ENCODE data around the gene TTI1. TPM values are rescaled to one million over a fixed set of nuclear protein-coding genes. Genes with fewer than 3 reads are reported as not detected.

The TTI1 gene
- total and polyA plus RNA-seq, 2 of the 13 experiments (the other 11 are each of a cell fraction or from before 2014, with no cell fraction given), result 22.9 to 39.8 TPM

DNA sequence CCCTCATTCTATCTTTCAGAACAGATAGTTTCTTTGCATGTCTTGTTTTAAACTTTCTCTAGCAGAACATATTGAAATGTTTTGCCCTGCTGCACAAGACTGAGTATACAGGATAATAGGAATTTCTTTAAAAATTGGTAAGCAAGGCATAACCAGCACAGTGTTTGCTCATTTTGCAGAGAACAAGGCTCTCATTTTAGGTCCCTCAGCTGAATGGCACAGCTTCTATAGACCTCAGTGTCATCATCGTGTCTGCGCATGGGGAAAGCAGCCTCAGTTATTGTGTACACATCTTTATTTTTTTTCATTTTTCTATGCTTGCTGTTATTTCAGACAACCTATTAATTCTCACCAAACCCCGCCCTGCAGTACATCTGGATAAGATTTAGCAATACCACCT lies 35.7 kb downstream of the TTI1 start:
- in situ Hi-C loops (cut with HindIII; ENCODE audit: extremely low pct_ligation_motif_present, low pct_unique_long_range_greater_than_20kb) (no loop called here), intact Hi-C loops (cut with micrococcal nuclease; ENCODE audit: unreplicated experiment) (no loop called here)
- TF ChIP-seq ZNF710 (CRISPR knock-in tag; IDR thresholded peaks at IDR 0.05; ENCODE audit: borderline replicate concordance), result no peak
- H3K27ac ChIP-seq (ENCODE audit: extremely low read length, insufficient read depth, low read length), result no peak overlapping the region
- no peak overlapping the region for H2AFZ ChIP-seq (ENCODE audit: low read length)
- FAIRE-seq, result no peak
- no peak overlapping the region for H3K4me2 ChIP-seq (ENCODE audit: low read depth, low read length)
- DNase-seq (ENCODE audit: low spot score), result no peak
- no peak overlapping the region for H3K4me3 ChIP-seq (replicated peaks in 1 of 3; ENCODE audit: insufficient read depth in 1 of 3, low read depth in 2 of 3, low read length in 3 of 3)
- no peaks in the 10 kb centered on the region for H3K4me1 ChIP-seq (ENCODE audit: insufficient read depth, low read length)
- BruUV-seq (replicated peaks), result no TSS peak
- ChIA-PET POLR2A (no interaction called here), CTCF (ENCODE audit: low intra/inter-chr PET ratio, low total read pairs) (no interaction called here)
- no peak for ATAC-seq
- no peaks in the 10 kb centered on the region for H3K27me3 ChIP-seq (ENCODE audit: control insufficient read depth in 1 of 2, insufficient read depth in 2 of 2, low read length in 2 of 2)
- no peaks in the 10 kb centered on the region for H3K9me3 ChIP-seq (ENCODE audit: low read length)
- H4K20me1 ChIP-seq (ENCODE audit: insufficient read depth, low read length), result 0 out of 2 replicates have a peak, but pooled peaks cover 3% of the 10 kb centered on the region
- no peak overlapping the region for H3K9ac ChIP-seq (ENCODE audit: insufficient read depth, low read depth, low read length)
- 95% methylated on average over 3 of the region's 3 CpGs for WGBS (ENCODE audit: low lambda C conversion rate)
- no peaks in the 10 kb centered on the region for H3K79me2 ChIP-seq (ENCODE audit: insufficient read depth, low read length)
- peaks cover 61 to 91% of the 10 kb centered on the region in 2 experiments for H3K36me3 ChIP-seq (replicated peaks in 1 of 2; ENCODE audit: control insufficient read depth in 1 of 2, insufficient read depth in 2 of 2, low read length in 2 of 2)

DNA sequence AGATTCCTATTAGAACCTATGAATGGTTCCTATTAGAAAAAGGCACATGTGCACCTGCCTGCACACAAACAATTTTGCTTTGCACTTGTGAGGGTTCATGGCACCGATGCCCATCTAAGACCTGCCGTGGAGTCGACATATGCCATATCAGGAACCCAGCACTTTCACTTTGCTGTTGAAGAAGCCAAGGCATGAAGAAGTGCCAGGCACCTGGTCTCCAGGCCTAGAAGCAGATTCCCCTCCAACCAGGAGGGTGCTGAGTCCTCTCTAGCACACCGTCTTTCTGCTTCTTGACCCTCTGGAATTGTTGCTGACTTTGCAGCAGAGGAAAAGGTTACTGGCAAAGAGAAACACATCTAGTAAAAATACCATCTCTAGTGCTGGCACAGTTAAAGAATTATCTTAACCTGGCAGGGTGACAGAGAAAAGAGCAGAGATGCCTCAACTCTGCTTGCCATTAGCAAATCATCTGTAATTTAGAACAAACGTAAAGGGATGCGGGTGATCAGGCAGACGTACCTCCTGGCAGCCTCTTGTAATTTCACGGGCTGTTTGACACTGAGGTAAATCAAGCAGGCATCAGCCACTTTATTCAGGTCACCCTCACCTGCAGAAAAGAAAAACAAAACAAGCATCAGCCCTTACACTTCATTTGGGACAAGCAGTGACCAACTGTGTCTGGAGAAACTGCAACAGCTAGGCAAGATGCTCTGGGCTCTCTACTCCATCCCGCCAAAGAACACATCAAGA lies 37.2 kb downstream of the TTI1 start:
- Histone ChIP-seq H3K9ac (ENCODE audit: insufficient read depth, low read depth, low read length) (no peak overlapping the region), H4K20me1 (ENCODE audit: insufficient read depth, low read length) (0 out of 2 replicates have a peak, but pooled peaks cover 3% of the 10 kb centered on the region), H3K4me3 (replicated peaks in 1 of 3; ENCODE audit: insufficient read depth in 1 of 3, low read depth in 2 of 3, low read length in 3 of 3) (no peak overlapping the region), H3K27ac (ENCODE audit: extremely low read length, insufficient read depth, low read length) (no peak overlapping the region), H2AFZ (ENCODE audit: low read length) (no peak overlapping the region), H3K79me2 (ENCODE audit: insufficient read depth, low read length) (no peaks in the 10 kb centered on the region), H3K9me3 (ENCODE audit: low read length) (no peaks in the 10 kb centered on the region), H3K4me1 (ENCODE audit: insufficient read depth, low read length) (peaks cover 10% of the 10 kb centered on the region), H3K27me3 (ENCODE audit: control insufficient read depth in 1 of 2, insufficient read depth in 2 of 2, low read length in 2 of 2) (no peaks in the 10 kb centered on the region), H3K4me2 (ENCODE audit: low read depth, low read length) (no peak overlapping the region), H3K36me3 (replicated peaks in 1 of 2; ENCODE audit: control insufficient read depth in 1 of 2, insufficient read depth in 2 of 2, low read length in 2 of 2) (peaks cover 58 to 87% of the 10 kb centered on the region in 2 experiments)
- BruUV-seq (replicated peaks), result no TSS peak
- no peak for FAIRE-seq
- WGBS (ENCODE audit: low lambda C conversion rate), result 98% methylated on average over 9 of the region's 9 CpGs
- intact Hi-C loops (cut with micrococcal nuclease; ENCODE audit: unreplicated experiment), result no loop called here
- no peak for DNase-seq (ENCODE audit: low spot score)
- TF ChIP-seq MAFK (conservative IDR thresholded peaks at IDR 0.05 in 1 of 2, IDR thresholded peaks at IDR 0.05 in 1 of 2; ENCODE audit: low read length in 2 of 2) (0 out of 4 replicates have a peak, but pooled peaks of 1 of the 2 experiments have one; percentile 17), JUN (CRISPR knock-in tag; IDR thresholded peaks at IDR 0.05) (no peak), ZBTB38 (CRISPR knock-in tag; IDR thresholded peaks at IDR 0.05) (no peak), TRAFD1 (CRISPR knock-in tag; IDR thresholded peaks at IDR 0.05; ENCODE audit: borderline replicate concordance) (no peak), HHEX (CRISPR knock-in tag; IDR thresholded peaks at IDR 0.05) (no peak), REPIN1 (CRISPR knock-in tag; IDR thresholded peaks at IDR 0.05; ENCODE audit: borderline replicate concordance, low read depth) (no peak)
- POLR2A ChIA-PET, result no interaction called here
- CTCF ChIA-PET (ENCODE audit: low intra/inter-chr PET ratio, low total read pairs), result no interaction called here
- no peak for ATAC-seq
- in situ Hi-C loops (cut with HindIII; ENCODE audit: extremely low pct_ligation_motif_present, low pct_unique_long_range_greater_than_20kb), result no loop called here

Measured in HepG2 (cell line).